ENCODE measurements around the gene SECTM1.
A peak's percentile ranks its signal among the peaks of the same experiment; 100 is the strongest.

Gene SECTM1

DNA sequence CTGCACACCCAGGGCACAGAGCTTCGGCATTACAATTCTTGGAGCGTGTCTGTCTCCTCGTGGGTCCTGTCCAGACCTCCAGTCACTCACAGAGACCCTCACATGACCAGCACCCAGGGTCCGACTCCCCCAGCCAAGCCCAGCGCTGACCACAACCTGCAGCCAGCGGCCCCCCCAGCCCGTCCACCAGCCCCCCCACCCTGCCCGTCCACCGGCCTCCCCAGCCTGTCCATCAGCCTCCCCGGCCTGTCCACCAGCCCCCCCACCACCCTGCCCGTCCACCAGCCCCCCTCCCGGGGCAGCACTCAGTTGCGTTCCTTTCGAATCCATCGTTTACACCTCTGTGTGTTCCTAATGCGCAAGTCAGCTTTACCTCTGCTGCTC is 5.8 kb downstream of the SECTM1 start:
- DNase-seq (ENCODE audit: low spot score): no peak

DNA sequence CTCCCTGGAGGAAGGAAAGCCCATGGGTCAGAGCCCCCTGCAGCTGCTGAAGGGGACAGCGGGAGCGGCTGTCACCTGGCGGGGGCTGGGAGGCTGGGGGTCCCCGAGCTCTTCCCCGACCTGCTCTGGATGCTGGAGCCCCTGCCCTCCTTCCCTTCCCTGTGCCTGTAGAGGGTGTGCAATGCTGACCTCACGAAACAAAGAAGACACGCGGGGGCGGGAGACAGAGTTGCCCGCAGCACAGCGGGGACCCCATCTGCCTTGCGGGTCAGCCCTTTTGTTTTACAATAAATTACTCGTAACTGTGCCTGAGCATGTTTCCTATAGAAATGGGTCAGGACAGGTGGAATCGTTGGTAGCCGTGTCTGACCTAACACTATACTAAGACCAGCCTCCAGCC is 6.3 kb downstream of the SECTM1 start:
- no peak for DNase-seq (ENCODE audit: low spot score)

DNA sequence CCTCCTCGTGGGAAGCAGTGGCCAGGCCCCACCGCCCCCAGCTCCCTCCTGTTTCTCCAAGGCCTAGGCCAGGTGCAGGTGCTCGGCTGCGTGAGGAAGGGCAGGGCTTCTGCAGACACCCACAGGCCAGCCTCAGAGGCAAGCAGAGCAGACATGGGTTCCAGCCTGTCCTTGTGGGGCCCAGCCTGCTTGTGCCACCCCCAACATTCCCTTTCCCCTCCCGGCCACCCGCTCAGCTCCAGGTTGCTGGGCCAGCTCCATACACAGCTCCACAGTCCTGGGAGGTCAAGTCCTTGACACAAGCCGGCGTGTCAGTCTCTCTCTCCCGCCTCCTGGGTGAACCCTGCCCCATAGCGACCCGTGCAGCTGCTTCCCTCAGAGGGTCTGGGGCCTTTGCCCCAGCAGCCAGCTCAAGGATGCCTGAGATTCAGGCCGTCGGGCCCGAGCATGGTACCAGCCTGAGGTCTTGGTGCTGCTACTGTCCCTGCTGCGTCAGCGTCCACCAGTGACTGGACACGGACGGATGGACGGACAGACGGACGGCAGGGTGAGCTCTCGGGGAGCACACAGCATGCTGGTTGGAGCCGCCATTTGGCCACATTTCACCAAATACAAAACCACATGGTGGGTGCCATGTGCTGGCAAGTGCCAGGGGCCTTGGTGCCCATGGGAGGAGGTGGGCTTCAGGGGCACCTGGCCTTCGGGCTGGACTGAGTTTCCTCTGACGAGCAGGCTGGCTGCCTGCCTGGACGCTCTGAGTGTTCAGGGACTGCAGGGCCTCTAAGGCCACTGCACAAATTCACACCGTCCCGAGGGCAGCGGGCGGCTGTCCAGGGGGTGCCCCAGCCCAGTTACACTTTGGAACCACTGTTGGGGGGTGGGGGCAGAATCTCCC is 8.0 kb downstream of the SECTM1 start:
- no peak for DNase-seq (ENCODE audit: low spot score)

DNA sequence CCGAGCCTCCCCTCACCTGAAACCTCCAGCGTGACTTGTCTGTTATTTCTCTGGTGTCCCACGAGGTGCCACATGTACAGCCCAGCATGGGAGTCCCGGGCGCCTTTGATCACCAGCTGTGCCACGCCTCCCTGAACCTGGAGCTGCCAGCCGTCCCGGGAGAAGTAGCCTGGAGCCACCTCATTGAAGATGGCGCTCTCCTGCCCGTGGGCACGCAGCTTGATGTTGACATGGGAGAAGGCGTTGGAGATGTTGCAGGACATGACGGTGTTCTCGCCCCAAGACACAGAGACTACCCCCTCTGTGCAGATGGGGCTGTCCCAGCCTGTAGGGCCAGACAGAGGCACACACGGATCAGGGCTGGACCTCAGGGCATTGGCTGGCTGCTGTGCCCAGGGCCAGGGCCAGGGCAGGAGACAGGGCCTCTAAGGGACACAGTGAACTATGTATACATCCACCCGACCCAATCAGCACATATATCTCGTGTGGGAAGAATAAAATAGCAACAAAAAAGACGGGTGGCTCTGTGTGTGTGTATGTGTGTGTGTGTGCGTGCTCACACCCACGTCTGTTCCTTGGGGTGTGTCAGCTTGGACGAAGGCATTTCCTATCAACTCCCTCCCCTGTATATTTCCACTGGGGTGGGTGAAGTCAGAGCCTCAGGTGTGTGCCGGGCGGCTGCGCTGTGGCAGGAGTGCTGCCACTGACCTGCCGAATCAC is 8.8 kb downstream of the SECTM1 start:
- no peak for DNase-seq (ENCODE audit: low spot score)

DNA sequence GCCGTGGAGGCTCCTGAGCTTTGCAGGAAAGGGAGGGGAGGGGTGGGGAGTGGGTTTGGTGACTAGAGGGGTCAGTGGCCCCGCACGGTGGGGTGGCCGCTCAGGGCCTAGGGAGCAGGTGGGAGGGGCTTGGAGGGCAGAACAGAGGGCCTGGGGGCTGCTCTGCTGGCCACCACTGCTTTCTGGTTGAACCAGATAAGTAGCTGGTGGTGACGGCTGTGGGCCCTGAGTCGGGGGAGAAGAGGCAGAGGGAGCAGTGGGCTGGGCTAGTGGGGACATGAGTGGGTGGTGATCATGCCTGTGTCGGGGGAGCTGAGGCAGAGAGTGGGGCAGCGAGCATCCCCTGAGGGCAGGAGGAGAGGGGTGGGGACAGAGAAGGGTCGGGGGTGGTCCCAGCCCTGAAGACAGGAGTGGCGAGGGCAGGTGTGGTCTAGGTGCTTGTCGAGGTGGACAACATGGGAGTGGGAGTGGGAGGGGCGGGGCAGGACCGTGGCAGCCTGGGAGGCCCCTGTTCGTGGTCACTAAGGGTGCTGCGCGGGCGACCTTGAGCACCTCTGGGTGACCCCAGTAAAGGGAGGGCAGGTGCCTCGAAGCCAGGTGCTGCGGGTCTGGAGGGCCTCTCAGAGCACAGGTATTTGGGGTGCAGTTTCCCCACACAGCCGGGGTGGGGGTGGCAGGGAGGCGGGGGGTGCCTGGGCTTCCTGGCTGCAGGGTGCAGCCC is 9.9 kb downstream of the SECTM1 start:
- no peak for DNase-seq (ENCODE audit: low spot score)

DNA sequence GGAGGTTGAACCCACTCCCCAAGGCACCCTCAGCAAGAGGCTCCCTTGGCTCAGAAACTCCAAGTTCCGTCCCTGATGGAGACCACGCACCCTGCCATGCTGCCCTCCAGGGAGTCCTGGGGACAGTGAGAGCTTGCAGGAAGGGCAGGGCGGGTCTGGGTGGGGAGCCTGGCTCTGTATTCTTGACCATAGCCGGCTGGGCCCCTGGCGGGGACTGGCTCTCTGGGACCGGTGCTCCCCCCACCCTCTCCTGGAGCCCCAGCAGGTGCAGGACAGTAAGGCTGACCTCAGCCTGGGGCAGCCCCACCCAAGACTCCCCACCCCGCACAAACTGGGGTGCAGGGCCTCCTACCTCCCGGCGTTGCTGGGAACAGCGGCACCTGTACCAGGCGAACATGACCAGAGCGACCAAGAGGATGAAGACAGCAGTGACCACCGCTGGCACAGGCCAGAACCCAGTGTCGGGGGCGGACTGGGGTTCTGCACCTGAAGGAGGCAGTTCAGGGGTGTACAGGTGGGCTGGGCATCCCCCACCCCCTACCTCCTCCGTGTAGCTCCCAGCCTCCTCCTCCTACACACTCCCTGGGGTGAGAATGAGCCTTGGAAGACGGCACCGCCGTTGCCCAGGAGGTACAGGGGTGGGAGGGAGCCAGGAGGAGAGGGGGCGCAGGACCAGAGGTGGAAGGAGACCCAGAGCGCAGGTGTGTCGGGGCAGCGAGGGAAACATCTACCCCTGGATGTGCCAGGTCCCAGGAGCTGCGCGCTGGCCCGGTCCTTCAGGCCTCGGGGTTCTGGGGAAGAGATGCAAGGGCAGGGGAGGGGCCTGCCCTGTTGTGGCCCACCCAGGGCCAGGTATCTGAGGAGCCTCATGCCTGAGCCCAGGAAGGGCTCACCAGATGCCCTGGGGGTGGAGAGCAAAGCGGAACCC is 10.8 kb downstream of the SECTM1 start:
- DNase-seq (ENCODE audit: low spot score): no peak

DNA sequence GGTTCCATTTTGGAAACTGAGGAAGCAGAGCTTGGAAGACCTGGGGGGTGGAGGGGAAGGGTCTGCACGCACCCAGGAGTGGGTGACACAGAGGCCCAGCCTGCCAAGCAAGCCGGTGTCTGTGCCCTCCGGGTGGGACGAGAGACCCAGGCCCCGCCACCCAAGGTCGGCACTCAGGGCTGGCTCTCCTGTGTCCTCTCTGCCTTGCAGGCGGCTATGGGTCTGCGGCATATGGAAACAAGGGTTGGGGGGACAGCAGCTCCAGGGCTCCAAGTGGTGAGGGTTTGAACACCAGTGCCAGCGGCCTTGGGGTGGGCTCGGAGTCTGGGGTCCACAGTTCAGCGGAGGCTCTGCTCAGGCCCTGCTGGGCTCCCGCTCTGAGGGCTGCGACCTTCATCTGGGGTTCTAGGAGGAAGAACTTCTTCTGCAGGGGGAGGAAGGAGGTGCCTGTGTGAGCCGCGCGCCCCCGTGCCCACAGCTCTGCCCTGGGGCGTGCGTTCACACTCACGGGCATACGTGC is 11.6 kb downstream of the SECTM1 start:
- no peak for DNase-seq (ENCODE audit: low spot score)

DNA sequence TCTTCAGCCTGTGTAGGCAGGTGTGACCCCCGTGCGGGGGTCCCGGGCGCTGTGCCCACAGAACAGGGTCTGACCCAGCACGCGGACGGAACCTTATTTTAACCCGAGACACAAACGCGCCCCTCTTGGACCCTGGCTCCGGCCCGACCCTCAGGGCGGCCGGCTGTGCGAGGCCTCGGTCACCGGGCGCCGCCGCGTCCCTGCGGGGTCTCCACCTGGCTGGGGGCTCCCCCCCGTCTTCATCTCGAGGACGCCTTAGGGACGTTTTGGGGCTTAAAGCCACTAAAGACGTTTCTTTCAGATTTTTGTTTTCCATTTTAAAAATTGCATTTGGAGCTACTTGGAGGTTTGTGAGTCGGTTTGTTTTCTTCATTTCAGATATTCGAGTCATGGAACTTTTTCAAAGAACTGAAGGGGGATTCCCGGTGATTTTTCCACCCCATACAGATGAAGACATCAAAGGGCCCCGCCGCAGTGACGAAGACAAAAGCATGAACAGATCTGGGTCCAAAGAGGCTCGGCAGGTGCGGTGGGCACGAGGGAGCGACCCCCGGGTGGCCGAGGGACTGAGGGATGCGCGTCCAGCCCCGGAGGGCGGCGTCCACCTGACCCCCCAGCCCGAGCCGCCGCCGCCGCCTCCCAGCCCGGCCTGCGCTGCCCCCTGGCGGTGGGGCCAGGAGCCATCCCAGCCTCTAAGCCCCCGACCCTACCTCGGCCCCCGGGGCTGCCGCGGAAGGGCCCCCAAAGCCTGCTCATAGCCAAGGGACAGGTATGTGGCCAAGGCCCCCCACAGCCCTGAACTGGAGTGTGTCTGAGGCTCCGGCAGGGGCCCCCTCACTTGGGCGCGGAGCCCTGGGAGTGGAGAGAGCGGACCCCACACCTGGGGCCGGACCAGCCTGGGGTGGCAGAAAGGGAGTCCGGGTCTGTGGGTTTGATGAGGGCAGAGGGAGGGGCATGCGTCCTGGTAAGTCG is 12.3 kb downstream of the SECTM1 start:
- DNase-seq (ENCODE audit: low spot score): peak; percentile 77

DNA sequence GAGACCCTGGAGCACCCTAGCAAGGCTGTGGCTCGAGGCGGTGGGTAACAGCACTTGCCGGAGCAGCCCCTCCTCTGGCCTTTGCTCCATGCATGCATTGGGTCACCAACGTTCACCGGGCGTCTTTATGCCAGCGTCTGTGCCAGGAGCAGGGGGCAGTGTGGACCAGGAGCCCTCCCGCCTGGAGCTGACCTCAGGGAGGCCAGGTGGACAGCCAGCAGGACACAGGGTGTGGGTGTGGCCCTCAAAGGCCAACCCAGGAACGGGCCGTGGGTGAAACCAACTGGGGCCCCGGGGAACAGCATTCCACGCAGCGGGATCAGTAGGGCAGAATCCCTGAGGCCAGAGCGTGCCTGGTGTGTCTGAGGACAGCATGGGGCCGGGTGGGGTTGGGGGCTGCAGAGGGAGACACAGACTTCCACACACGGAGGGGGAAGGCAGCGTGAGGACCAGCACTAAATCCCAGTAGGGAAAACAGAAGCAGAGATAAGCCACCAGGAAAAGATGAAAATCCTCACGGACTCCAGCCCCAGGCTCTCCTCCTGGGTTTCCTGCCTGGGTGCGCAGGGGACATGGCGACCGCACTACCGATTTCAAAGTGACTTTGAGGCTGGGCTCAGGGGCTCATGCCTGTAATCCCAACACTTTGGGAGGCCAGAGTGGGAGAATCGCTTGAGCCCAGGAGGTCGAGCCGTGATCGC is 13.3 kb downstream of the SECTM1 start:
- no peak for DNase-seq (ENCODE audit: low spot score)

DNA sequence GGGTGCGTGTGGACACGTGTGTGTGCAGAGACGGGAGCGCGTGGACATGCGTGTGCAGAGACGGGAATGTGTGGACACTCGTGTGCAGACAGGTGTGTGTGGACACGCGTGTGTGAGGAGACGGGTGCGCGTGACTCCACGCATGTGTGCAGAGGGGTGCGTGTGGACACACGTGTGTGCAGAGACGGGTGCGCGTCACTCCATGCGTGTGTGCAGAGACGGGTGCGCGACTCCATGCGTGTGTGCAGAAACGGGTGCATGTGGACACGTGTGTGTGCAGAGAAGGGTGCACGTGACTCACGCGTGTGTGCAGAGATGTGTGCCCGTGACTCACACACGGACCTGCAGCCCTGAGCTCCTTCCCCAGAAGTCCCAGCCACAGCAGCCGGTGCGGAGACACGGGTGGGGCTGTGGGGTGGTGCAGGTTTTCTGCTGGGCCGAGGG is 13.9 kb downstream of the SECTM1 start:
- no peak for DNase-seq (ENCODE audit: low spot score)

DNA sequence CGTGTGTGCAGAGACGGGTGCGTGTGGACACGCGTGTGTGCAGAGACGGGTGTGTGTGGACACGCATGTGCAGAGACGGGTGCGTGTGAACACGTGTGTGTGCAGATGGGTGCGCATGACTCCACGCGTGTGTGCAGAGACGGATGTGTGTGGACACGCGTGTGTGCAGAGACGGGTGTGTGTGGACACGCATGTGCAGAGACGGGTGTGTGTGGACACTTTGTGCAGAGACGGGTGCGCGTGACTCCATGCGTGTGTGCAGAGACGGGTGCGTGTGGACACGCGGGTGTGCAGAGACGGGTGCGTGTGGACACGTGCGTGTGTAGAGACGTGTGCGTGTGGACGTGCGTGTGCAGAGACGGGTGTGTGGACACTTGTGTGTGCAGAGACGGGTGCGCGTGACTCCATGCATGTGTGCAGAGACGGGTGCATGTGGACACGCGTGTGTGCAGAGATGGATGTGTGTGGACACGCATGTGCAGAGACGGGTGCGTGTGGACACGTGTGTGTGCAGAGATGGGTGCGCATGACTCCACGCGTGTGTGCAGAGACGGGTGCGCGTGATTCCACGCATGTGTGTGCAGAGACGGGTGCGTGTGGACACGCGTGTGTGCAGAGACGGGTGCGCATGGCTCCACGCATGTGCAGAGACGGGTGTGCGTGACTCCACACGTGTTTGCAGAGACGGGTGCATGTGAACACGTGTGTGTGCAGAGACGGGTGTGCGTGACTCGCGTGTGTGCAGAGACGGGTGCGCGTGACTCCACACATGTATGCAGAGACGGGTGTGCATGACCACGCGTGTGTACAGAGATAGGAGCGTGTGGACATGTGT is 14.6 kb downstream of the SECTM1 start:
- no peak for DNase-seq (ENCODE audit: low spot score)

DNA sequence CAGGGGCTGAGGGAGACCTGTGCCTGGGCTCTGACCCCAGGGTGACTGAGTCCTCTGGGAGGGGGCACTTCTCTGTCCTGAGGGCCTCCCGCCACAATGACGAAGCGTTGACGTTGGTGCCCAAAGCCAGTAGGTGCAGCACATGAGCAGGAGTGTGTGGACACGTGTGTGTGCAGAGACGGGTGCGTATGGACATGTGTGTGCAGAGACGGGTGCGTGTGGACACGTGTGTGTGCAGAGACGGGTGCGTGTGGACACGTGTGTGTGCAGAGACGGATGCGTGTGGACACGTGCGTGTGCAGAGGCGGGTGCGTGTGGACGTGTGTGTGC is 15.4 kb downstream of the SECTM1 start:
- DNase-seq (ENCODE audit: low spot score): no peak

DNA sequence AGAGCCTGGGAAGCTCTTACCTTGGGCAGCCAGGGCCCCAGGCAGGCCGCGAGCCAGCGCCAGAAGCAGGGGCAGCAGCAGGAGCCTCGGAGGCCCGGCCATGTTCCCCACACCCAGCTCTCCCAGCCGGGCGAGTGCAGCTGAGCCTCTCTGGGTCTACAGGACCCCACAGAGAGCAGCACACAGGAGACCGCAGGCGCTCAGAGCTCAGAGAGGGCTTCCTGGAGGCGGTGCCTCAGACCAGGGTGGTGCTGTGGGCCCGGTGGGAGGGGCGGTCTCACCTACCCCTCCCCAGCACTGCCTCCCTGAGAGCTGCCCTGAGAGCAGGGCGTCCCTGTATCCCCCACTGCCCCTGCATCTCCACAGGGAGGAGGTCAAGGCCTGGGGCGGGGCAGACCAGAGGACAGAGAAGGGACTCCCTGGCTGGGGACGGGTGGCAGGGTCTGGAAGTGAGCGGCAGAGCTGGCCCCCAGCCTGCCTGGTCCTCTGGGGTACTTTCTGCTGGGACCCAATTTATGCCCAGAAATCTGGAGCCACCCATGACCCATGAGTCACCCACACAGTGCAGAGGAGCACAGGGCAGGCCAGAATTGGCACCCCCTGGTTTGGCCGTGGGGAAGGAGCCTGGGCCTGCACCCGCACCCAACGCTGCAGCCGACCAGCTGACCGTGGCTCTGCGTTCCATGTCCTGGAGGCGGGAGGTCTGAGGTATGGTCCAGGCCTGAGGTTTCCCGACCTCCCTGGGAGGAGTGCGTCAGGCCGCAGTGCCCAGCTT is 16.0 kb downstream of the SECTM1 start, which contains the start of gene CD7:
Gene CD7 (minus strand): TSS at position 215 of the 775 bp plus-strand sequence. CDS start 113 bp downstream, at position 102.
- no peak for DNase-seq (ENCODE audit: low spot score)

DNA sequence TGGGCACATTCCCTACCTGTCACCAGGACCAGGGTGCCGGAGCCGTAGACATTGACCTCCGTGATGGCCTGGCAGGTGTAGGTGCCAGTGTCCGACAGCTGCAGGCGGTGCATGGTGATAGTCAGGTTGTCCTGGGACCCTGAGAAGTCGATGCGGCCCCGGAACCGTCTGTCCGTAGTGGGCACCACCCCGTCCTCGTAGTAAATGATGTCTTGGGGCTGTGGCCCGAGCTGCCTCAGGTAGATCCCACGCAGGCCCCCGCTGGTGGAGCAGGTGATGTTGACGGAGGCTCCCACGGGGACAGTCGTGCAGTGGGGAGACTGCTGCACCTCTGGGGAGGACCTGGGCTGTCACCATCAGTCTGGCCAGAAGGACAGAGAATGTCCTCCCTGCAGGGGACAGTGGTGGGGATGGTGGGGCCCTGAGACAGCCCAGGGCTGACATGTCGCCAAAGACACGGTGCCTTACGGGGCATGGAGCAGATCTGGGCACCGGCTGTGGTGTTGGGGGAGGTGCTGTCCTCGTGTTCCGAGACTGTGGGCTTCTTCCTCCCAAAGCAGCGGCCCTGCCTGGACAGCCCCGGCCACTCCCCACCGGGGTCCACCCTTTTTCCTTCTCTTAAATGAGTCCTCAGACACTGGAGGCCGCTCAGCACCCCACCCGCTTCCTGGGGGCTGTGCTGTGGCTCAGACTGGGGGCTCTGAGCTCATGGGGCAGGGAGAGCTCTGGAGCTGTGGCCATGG is 16.7 kb downstream of the SECTM1 start:
- DNase-seq (ENCODE audit: low spot score): no peak

DNA sequence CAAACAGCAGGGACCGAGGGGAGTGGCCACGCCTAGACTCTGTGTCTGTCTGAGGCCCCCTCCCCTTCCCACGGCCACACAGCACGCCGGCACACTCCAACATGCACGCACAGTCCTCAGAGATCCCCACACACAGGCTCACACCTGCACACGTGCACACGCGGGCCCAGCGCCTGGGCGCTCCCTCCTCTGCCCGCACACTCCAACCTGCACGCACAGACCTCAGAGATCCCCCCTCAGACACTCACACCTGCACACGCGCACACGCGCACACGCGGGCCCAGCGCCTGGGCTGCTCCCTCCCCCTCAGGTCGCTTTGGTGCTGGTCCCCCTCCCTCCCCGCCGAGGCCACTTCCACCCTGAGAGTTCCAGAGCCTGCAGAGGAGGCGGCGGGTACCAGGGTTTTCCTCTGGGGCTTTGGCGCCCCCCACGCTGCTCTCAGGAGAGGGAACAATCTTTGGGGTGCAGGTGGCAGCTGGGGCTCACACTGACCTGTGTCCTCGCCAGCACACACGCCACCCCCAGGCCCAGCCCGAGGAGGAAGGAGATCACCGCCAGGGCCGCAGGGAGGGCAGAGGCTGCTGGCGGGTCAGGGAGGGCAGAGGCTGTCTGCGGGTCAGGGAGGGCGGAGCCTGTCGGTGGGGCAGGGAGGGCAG is 17.7 kb downstream of the SECTM1 start:
- DNase-seq (ENCODE audit: low spot score): no peak
